Spinal cord (tissue), 10 donors: Measurements from ENCODE around the gene DNMBP. TPM values are rescaled to one million over a fixed set of nuclear protein-coding genes. Genes with fewer than 3 reads are reported as not detected.

Experiments used
- DNase-seq, 6 donors: peaks; one replicate each; pipeline versions ENCODE4 v3.0.0 to v3.0.0-alpha.2; 2013 to 2015; ENCODE audit warnings: low spot score in 6 of 6, low read depth in 4 of 6
- H3K27ac ChIP-seq: one replicate; pipeline ENCODE4 v1.5.1; 2013; ENCODE audit warnings: low read depth, low read length, control low read depth
- H3K27me3 ChIP-seq: one replicate; pipeline ENCODE4 v1.6.1; 2013; ENCODE audit warnings: low read length; ENCODE audit not compliant: control insufficient read depth, insufficient read depth
- H3K36me3 ChIP-seq: one replicate; pipeline ENCODE4 v1.6.1; 2013; ENCODE audit warnings: low read length; ENCODE audit not compliant: control insufficient read depth, insufficient read depth
- H3K4me1 ChIP-seq: one replicate; pipeline ENCODE4 v1.6.1; 2013; ENCODE audit warnings: low read length; ENCODE audit not compliant: control insufficient read depth, insufficient read depth
- H3K4me3 ChIP-seq: one replicate; pipeline ENCODE4 v1.5.1; 2013; ENCODE audit warnings: low read depth, low read length, control low read depth
- H3K9me3 ChIP-seq: one replicate; pipeline ENCODE4 v1.6.1; 2013; ENCODE audit warnings: low read length; ENCODE audit not compliant: control insufficient read depth, insufficient read depth
- WGBS: methylation state at CpG from one replicate; pipeline ENCODE4 v1.1.5; 2013; ENCODE audit warnings: missing lambda C conversion rate; ENCODE audit not compliant: insufficient coverage; 5-methylcytosine and 5-hydroxymethylcytosine counted together
- polyA plus RNA-seq, 2 donors: library from polyadenylated mRNA; unstranded; fragments of 120-200 nt; gene quantifications; one replicate each; pipeline ENCODE4 v1.2.1, GENCODE V29; 2013; ENCODE audit not compliant: insufficient read length in 2 of 2
- total RNA-seq, 2 donors: library from RNA; depleted of rRNA in 1 of 2; stranded (reverse); fragments of 120-200 nt in 1 of 2; fragments of >200 nt in 1 of 2; gene quantifications; one replicate each; pipeline versions ENCODE4 v1.2.3 to v1.2.4, GENCODE V29; 2013 to 2014
- donor health status: healthy.

The DNMBP gene
- total and polyA plus RNA-seq, 4 donors = 10.8 to 18.0 (median 13.0) TPM

DNA sequence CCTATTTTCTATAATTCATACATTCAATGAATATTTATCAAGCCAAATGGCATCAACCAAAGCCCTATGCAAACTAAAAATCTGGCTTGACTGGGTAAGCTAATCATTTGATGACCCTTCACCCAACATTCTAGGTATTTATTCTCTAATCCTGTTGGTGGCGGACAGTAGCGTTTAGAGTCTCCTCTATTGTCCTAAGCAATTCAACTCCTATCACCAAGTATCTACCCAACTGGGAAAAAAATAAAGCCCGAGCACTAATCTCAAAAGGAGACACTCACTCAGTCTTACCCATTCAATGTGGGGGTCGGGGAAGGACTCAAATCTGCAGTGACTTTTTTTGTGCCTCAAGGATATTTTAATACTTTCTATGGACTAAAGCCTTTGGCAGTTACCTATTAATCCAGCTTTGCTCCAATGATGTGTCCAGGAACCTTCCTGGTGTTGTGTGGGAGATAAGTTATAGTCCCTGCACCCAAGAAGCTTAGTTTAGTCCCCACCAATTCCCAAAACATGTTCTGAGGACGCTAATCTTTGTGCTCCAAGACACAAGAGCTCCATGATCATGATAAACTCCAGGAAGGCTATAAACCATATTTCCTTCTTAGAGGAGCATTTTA lies 30.6 kb downstream of the DNMBP start:
- Histone ChIP-seq H3K4me3 (no peak overlapping the region), H3K36me3 (no peaks in the 10 kb centered on the region), H3K4me1 (peaks cover 10% of the 10 kb centered on the region), H3K9me3 (no peaks in the 10 kb centered on the region), H3K27ac (no peak overlapping the region), H3K27me3 (no peaks in the 10 kb centered on the region)
- 100% methylated on average over 1 of the region's 5 CpGs for WGBS
- no peak for DNase-seq

- Histone ChIP-seq H3K4me1 (peaks cover 8% of the 10 kb centered on the region), H3K27ac (peak overlapping the region; percentile 54), H3K4me3 (no peak overlapping the region), H3K27me3 (no peaks in the 10 kb centered on the region), H3K9me3 (no peaks in the 10 kb centered on the region), H3K36me3 (no peaks in the 10 kb centered on the region)
- WGBS = 82% methylated on average over 5 of the region's 5 CpGs
- no peak for DNase-seq
These were observed 31.8 kb downstream of the DNMBP start for GRCh38 chr10:99977916-99978315.

- WGBS = no CpG with 5 or more reads among the region's 5 CpGs
- peak in 1 of 6 donors; percentile 60 for DNase-seq
- Histone ChIP-seq H3K9me3 (no peaks in the 10 kb centered on the region), H3K27me3 (no peaks in the 10 kb centered on the region), H3K27ac (peak overlapping the region; percentile 54), H3K4me1 (peaks cover 7% of the 10 kb centered on the region), H3K4me3 (no peak overlapping the region), H3K36me3 (no peaks in the 10 kb centered on the region)
These were observed 32.7 kb downstream of the DNMBP start for GRCh38 chr10:99976886-99977665.

GRCh38 chr10:99975942-99976809 lies 33.6 kb downstream of the DNMBP start:
- H3K4me1 ChIP-seq = no peaks in the 10 kb centered on the region
- peak overlapping the region; percentile 54 for H3K27ac ChIP-seq
- no peak overlapping the region for H3K4me3 ChIP-seq
- H3K36me3 ChIP-seq = peaks cover 6% of the 10 kb centered on the region
- no peaks in the 10 kb centered on the region for H3K9me3 ChIP-seq
- H3K27me3 ChIP-seq = no peaks in the 10 kb centered on the region
- WGBS = 83% methylated on average over 2 of the region's 7 CpGs
- peak in 2 of 6 donors; percentile 37 to 62 for DNase-seq

- H3K27ac ChIP-seq = no peak overlapping the region
- H3K27me3 ChIP-seq = no peaks in the 10 kb centered on the region
- H3K9me3 ChIP-seq = no peaks in the 10 kb centered on the region
- DNase-seq = no peak
- no peaks in the 10 kb centered on the region for H3K4me1 ChIP-seq
- no peak overlapping the region for H3K4me3 ChIP-seq
- H3K36me3 ChIP-seq = peaks cover 7% of the 10 kb centered on the region
- 100% methylated on average over 5 of the region's 8 CpGs for WGBS
These were observed 34.5 kb downstream of the DNMBP start for GRCh38 chr10:99975106-99975829.

GRCh38 chr10:99973190-99973589 lies 36.6 kb downstream of the DNMBP start:
- no CpG with 5 or more reads among the region's 2 CpGs for WGBS
- peaks cover 13% of the 10 kb centered on the region for H3K36me3 ChIP-seq
- H3K9me3 ChIP-seq = no peaks in the 10 kb centered on the region
- H3K4me3 ChIP-seq = no peak overlapping the region
- no peak overlapping the region for H3K27ac ChIP-seq
- no peak for DNase-seq
- H3K27me3 ChIP-seq = no peaks in the 10 kb centered on the region
- H3K4me1 ChIP-seq = no peaks in the 10 kb centered on the region

DNA sequence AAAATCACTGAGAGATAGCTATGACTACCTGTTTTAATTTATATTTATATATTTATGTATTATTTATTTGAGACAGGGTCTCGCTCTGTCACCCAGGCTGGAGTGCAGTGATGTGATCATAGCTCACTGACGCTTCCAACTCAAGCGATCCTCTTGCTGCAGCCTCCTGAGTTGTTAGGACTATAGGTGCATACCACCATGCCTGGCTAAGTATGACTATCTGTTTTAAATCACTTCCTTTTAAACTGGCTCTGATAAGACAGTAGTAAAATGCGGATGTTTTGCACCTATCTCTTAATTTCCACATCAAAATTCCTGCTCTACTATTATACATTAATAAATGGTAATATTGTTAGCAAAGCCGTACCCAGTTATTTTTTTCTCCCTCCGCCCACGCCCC lies 41.8 kb downstream of the DNMBP start:
- WGBS = 93% methylated on average over 3 of the region's 7 CpGs

DNA sequence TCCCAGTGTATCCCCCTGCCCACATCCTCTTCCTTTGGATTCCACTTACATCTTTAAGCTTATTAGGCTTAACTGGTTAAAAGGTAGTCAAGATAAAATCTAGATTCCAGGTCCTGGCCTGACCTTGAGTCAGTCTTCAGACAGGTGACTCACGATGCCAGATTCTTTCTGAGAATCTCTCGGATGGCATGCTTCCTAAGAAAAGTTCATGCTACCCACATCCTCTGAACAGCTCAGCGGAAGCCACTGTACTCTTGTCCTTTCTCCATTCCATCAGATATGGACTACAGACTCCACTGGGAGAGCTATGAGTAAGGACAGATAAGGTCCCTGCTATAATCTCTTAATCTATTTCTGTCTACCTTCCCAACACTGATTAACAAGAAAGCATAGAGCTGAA lies 43.4 kb downstream of the DNMBP start:
- no peaks in the 10 kb centered on the region for H3K4me1 ChIP-seq
- H3K36me3 ChIP-seq = peaks cover 12% of the 10 kb centered on the region
- H3K4me3 ChIP-seq = no peak overlapping the region
- WGBS = 89% methylated on average over 2 of the region's 3 CpGs
- H3K27me3 ChIP-seq = no peaks in the 10 kb centered on the region
- H3K27ac ChIP-seq = no peak overlapping the region
- H3K9me3 ChIP-seq = no peaks in the 10 kb centered on the region
- no peak for DNase-seq

More for the DNA sequence above, 41.8 kb downstream of the DNMBP start:
- H3K27ac ChIP-seq = no peak overlapping the region
- H3K36me3 ChIP-seq = peaks cover 17% of the 10 kb centered on the region
- DNase-seq = no peak
- H3K27me3 ChIP-seq = no peaks in the 10 kb centered on the region
- H3K9me3 ChIP-seq = no peaks in the 10 kb centered on the region
- no peak overlapping the region for H3K4me3 ChIP-seq
- H3K4me1 ChIP-seq = no peaks in the 10 kb centered on the region

- no peaks in the 10 kb centered on the region for H3K9me3 ChIP-seq
- 100% methylated on average over 1 of the region's 4 CpGs for WGBS
- peaks cover 10% of the 10 kb centered on the region for H3K36me3 ChIP-seq
- no peak overlapping the region for H3K4me3 ChIP-seq
- no peaks in the 10 kb centered on the region for H3K4me1 ChIP-seq
- DNase-seq = no peak
- H3K27me3 ChIP-seq = no peaks in the 10 kb centered on the region
- no peak overlapping the region for H3K27ac ChIP-seq
These were observed 44.0 kb downstream of the DNMBP start for GRCh38 chr10:99965700-99966099.
